ENCODE data around the gene XPO4. TPM values are rescaled to one million over a fixed set of nuclear protein-coding genes. Genes with fewer than 3 reads are reported as not detected.
"Not testable (repeated sequence)": the region's sequence is repeated elsewhere in the genome, so short reads cannot be mapped to it uniquely, and the experiment has no call there.

The XPO4 gene
- total RNA-seq, 1 donor from 2014 or later = 32.0 TPM

DNA sequence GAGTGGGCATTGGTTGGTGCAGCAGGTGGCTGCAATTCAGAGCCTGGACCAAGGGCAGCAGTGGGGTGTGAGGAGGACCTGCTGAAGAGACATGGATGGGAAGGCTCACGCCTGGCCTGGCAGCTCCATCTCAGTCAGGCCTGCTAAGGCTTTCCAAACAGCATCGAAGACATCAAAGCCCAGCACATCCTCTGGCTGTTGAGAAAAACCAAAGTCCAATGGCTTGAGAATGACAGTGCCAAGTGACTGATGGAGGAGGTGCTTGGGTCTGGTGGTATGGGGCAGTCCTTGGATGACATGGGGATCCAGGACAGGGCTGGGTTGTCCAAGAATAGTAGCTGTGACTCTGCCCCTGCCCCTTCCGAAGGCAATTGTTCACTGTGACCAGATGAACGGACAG lies 19.0 kb upstream of the XPO4 start:
- Histone ChIP-seq H3K4me3 (no peak overlapping the region), H3K27me3 (ENCODE audit: low read depth) (no peaks in the 10 kb centered on the region), H3K9me3 (replicated peaks) (no peaks in the 10 kb centered on the region), H3K27ac (replicated peaks) (no peak overlapping the region), H3K4me1 (no peaks in the 10 kb centered on the region), H3K36me3 (no peaks in the 10 kb centered on the region)
- TF ChIP-seq, protein P1, sequence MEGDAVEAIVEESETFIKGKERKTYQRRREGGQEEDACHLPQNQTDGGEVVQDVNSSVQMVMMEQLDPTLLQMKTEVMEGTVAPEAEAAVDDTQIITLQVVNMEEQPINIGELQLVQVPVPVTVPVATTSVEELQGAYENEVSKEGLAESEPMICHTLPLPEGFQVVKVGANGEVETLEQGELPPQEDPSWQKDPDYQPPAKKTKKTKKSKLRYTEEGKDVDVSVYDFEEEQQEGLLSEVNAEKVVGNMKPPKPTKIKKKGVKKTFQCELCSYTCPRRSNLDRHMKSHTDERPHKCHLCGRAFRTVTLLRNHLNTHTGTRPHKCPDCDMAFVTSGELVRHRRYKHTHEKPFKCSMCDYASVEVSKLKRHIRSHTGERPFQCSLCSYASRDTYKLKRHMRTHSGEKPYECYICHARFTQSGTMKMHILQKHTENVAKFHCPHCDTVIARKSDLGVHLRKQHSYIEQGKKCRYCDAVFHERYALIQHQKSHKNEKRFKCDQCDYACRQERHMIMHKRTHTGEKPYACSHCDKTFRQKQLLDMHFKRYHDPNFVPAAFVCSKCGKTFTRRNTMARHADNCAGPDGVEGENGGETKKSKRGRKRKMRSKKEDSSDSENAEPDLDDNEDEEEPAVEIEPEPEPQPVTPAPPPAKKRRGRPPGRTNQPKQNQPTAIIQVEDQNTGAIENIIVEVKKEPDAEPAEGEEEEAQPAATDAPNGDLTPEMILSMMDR (IDR thresholded peaks at IDR 0.05; ENCODE audit: borderline replicate concordance) = no peak
- no peak for DNase-seq
- intact Hi-C loops (cut with micrococcal nuclease) = loop anchor here (10.0 kb wide), 1 partner anchor 427 kb away; no protein-coding TSS in a partner anchor

DNA sequence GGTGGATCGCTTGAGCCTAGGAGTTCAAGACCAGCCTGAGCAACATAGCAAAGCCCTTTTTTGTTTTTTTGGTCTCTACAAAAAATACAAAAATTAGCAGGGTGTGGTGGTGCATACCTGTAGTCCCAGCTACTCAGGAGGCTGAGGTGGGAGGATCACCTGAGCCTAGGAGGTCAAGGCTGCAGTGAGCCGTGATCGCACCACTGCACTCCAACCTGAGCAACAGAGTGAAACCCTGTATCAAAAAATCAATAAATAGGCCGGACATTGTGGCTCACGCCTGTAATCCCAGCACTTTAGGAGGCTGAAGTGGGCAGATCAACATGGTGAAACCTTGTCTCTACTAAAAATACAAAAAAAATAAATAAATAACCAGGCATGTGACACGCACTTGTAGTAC lies 13.1 kb upstream of the XPO4 start:
- H3K4me3 ChIP-seq; intact Hi-C loops (cut with micrococcal nuclease); H3K27ac ChIP-seq (replicated peaks); H3K9me3 ChIP-seq (replicated peaks); H3K27me3 ChIP-seq (ENCODE audit: low read depth); H3K36me3 ChIP-seq; H3K4me1 ChIP-seq; DNase-seq: not testable (repeated sequence)

DNA sequence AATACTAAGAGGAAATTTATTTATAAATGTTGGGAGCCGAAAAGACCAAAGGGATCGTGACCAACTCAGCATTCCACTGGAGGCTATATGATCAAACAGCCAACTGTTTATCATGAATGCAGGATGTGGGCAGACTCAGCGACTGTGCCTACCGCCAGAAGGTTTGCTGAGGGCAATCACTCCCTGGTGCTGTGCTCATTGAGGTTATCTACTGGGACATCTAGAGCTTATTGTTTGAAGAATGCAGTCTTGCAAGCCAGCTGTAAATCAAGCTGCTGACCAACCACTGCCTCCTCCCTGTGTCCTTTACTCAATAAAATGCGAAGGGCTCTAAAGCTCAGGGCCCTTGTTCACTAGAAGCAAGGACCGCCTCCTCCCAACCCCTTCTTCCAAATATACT lies 8.5 kb upstream of the XPO4 start:
- TF ChIP-seq, protein P1 (IDR thresholded peaks at IDR 0.05; ENCODE audit: borderline replicate concordance) = no peak
- no peak overlapping the region for H3K4me3 ChIP-seq
- intact Hi-C loops (cut with micrococcal nuclease) = no loop called here

DNA sequence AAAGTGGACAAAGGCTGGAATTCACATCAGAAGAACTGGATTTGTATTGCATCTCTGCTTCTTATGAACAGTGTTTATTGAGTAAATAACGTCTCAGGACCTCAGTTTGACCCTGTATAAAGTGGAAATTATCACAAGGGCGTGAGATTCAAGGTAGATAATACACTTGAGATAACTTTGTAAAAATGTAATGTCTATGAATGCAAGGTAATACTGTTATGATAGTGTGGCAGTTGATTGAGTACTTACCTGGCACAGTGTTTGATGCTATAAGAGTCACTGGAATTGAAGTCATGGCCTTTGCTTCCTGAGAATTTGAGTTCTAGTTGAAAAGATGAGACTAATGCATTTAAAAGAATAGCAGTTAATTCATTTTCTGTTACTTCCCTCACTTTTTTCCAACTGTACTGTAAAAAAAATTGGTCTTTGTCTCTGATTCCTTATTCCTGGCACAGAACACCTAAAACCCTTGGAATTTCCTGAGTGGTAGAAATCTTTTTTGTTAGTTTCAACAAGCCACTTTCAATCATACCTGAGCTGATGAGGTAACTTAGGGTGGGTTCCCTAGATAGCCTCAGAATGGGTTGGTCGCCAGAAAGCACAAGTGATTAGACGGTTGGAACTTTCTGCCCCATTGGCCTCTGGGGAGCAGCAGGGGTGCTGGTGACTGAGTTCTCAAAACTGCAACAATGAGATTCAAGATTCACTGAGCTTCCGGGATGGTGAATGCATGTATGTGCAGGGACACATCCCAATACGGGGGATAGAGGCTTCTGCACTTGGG lies 6.4 kb upstream of the XPO4 start:
- intact Hi-C loops (cut with micrococcal nuclease) = no loop called here
- TF ChIP-seq, protein P1 (IDR thresholded peaks at IDR 0.05; ENCODE audit: borderline replicate concordance) = no peak
- Histone ChIP-seq H3K27me3 (ENCODE audit: low read depth) (no peaks in the 10 kb centered on the region), H3K27ac (replicated peaks) (no peak overlapping the region), H3K4me1 (no peaks in the 10 kb centered on the region), H3K4me3 (no peak overlapping the region), H3K9me3 (replicated peaks) (no peaks in the 10 kb centered on the region), H3K36me3 (no peaks in the 10 kb centered on the region)
- DNase-seq = no peak

More for the DNA sequence above, 8.5 kb upstream of the XPO4 start:
- H3K9me3 ChIP-seq (replicated peaks) = no peaks in the 10 kb centered on the region
- H3K27me3 ChIP-seq (ENCODE audit: low read depth) = no peaks in the 10 kb centered on the region
- no peaks in the 10 kb centered on the region for H3K36me3 ChIP-seq
- H3K27ac ChIP-seq (replicated peaks) = no peak overlapping the region
- DNase-seq = no peak
- no peaks in the 10 kb centered on the region for H3K4me1 ChIP-seq

DNA sequence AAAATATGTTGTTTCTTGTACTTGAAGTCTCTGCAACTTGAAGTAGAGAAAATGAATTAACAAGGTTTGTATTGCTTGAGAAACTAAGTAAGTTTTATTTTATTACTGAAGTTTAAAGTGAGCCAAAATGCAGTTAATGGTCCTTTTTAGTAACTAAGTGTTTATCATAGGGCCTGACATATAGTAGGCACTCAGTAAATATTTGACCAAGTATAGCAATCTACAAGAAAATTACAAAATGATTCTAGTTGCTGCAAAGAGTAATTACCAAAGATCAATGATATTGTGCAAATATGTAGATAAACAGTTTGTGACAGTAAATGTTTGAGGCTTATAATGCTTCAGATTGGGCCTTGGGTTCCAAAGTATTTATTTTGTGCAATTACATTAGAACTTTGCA lies 2.4 kb upstream of the XPO4 start:
- Histone ChIP-seq H3K36me3 (peaks cover 7% of the 10 kb centered on the region), H3K4me1 (peaks cover 33% of the 10 kb centered on the region), H3K27me3 (ENCODE audit: low read depth) (no peaks in the 10 kb centered on the region), H3K9me3 (replicated peaks) (no peaks in the 10 kb centered on the region), H3K4me3 (no peak overlapping the region), H3K27ac (replicated peaks) (no peak overlapping the region)
- no peak for DNase-seq
- TF ChIP-seq, protein P1 (IDR thresholded peaks at IDR 0.05; ENCODE audit: borderline replicate concordance) = no peak
- intact Hi-C loops (cut with micrococcal nuclease) = no loop called here

DNA sequence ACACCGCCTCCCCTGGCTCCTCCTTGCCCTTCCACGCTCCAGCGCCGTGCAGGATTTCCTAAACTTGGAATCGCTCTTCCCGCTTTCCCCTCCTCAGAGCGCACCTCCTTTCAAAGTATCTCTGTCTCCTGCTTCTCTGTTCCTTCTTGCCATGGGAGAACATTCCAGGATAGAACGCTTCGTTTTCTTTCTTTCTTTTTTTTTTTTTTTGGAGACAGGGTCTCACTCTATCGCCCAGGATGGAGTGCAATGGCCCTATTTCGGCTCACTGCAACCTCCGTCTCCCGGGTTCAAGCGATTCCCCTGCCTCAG lies 574 bp upstream of the XPO4 start:
- Histone ChIP-seq H3K4me3 (peak overlapping the region; percentile 93), H3K36me3 (peaks cover 9% of the 10 kb centered on the region), H3K9me3 (replicated peaks) (no peaks in the 10 kb centered on the region), H3K27me3 (ENCODE audit: low read depth) (no peaks in the 10 kb centered on the region), H3K27ac (replicated peaks) (peak overlapping the region; percentile 93), H3K4me1 (peaks cover 41% of the 10 kb centered on the region)
- TF ChIP-seq, protein P1 (IDR thresholded peaks at IDR 0.05; ENCODE audit: borderline replicate concordance) = no peak
- intact Hi-C loops (cut with micrococcal nuclease) = no loop called here
- no peak for DNase-seq

Measured in left ventricle myocardium inferior (tissue), 1 donor.